NCI-H82 treated with DMSO at 0.1 percent for 48 hours (cell line): ENCODE results near the gene EXOC3L1.

Source experiments
- DNase-seq: peaks from one replicate; lab custom pipeline; 2025; ENCODE audit not compliant: unreplicated experiment; lab: John Stamatoyannopoulos, UW

EXOC3L1 gene

GRCh38 chr16:67190041-67190440 is at the start of gene EXOC3L1:
Gene EXOC3L1, minus strand, starts transcription at chr16:67190136. Its CDS starts 460 bp downstream, at chr16:67189676.
- DNase-seq, result no peak

- no peak for DNase-seq
These were observed 49.0 kb upstream of the EXOC3L1 start for GRCh38 chr16:67238806-67239470.

GRCh38 chr16:67238278-67238575 is 48.3 kb upstream of the EXOC3L1 start:
- no peak for DNase-seq

- DNase-seq, result no peak
These were observed 47.7 kb upstream of the EXOC3L1 start for GRCh38 chr16:67237396-67238277.

GRCh38 chr16:67236563-67237395 is 46.8 kb upstream of the EXOC3L1 start:
- no peak for DNase-seq

- no peak for DNase-seq
These were observed 46.1 kb upstream of the EXOC3L1 start for GRCh38 chr16:67235816-67236562.

GRCh38 chr16:67234180-67234597 is 44.3 kb upstream of the EXOC3L1 start:
- DNase-seq, result no peak

GRCh38 chr16:67233596-67233995 is 43.7 kb upstream of the EXOC3L1 start:
- DNase-seq, result no peak

- no peak for DNase-seq
These were observed 41.1 kb upstream of the EXOC3L1 start for GRCh38 chr16:67230809-67231660.

GRCh38 chr16:67229906-67230808 is 40.2 kb upstream of the EXOC3L1 start:
- no peak for DNase-seq

- DNase-seq, result no peak
These were observed 39.0 kb upstream of the EXOC3L1 start for GRCh38 chr16:67228905-67229304.

- no peak for DNase-seq
These were observed 38.3 kb upstream of the EXOC3L1 start for GRCh38 chr16:67228034-67228785.

- DNase-seq, result no peak
These were observed 37.6 kb upstream of the EXOC3L1 start for GRCh38 chr16:67227567-67227921.

- peak; percentile 92 for DNase-seq
These were observed 37.0 kb upstream of the EXOC3L1 start, which contains the start of gene TMEM208 for GRCh38 chr16:67226804-67227566. Gene TMEM208, plus strand, starts transcription at chr16:67227130. Its CDS starts 89 bp downstream, at chr16:67227219.

- DNase-seq, result no peak
These were observed 36.4 kb upstream of the EXOC3L1 start for GRCh38 chr16:67226295-67226803.

GRCh38 chr16:67223992-67224391 is 34.1 kb upstream of the EXOC3L1 start:
- DNase-seq, result no peak
